Panc1 (cell line): ENCODE data around the gene INF2. TPM values are rescaled to one million over a fixed set of nuclear protein-coding genes. Genes with fewer than 3 reads are reported as not detected.
A peak's percentile ranks its signal among the peaks of the same experiment; 100 is the strongest.

Experiments used
- ATAC-seq: fragments of 200-7000 bp; cut with Tn5 transposase; 2 replicates; pipeline ENCODE4 v1.9.1; 2020; ENCODE audit warnings: mild to moderate bottlenecking, moderate library complexity
- BruUV-seq: library from RNA; stranded (reverse); fragments of 400-500 nt; replicated peaks from 2 replicates; lab custom pipeline; 2021; lab: Mats Ljungman, UMichigan
- CTCF ChIA-PET: fragments of 300-600 bp; sonication (Branson Sonifier 250); formaldehyde crosslinking; loops from one replicate; lab custom pipeline; 2022; ENCODE audit warnings: antibody characterized with exemption; lab: Charles Lee
- POLR2A ChIA-PET: fragments of 300-600 bp; sonication (Branson Sonifier 250); formaldehyde crosslinking; loops from one replicate; lab custom pipeline; 2022; ENCODE audit warnings: antibody characterized with exemption; lab: Charles Lee
- DNase-seq: peaks from one replicate; pipeline ENCODE4 v3.0.0-alpha.2; 2010; ENCODE audit warnings: low read depth, low spot score
- H3K27ac ChIP-seq: 2 replicates; pipeline ENCODE4 v1.5.1; 2011; ENCODE audit warnings: mild to moderate bottlenecking, low read length, inconsistent platforms
- H3K27me3 ChIP-seq: fragments of 200-500 bp; sonication (Bioruptor generic); 2 replicates; pipeline ENCODE4 v1.6.0; 2014; ENCODE audit warnings: low read length, inconsistent platforms; ENCODE audit not compliant: control insufficient read depth, insufficient read depth
- H3K36me3 ChIP-seq: fragments of 200-500 bp; sonication (Bioruptor generic); 2 replicates; pipeline ENCODE4 v1.5.1; 2014; ENCODE audit warnings: inconsistent platforms, mild to moderate bottlenecking, low read length, moderate library complexity; ENCODE audit not compliant: control insufficient read depth, insufficient read depth
- H3K4me1 ChIP-seq: 2 replicates; pipeline ENCODE4 v1.5.1; 2011; ENCODE audit warnings: inconsistent platforms, mild to moderate bottlenecking, low read length, moderate library complexity; ENCODE audit not compliant: control insufficient read depth, insufficient read depth
- H3K4me3 ChIP-seq, 2 experiments: 2 replicates each; pipeline ENCODE4 v1.5.1; 2011 to 2012; ENCODE audit warnings: low read depth in 2 of 2, low read length in 2 of 2, mild to moderate bottlenecking in 2 of 2, inconsistent platforms in 1 of 2, moderate library complexity in 1 of 2
- H3K9me3 ChIP-seq: fragments of 200-500 bp; sonication (Bioruptor generic); 2 replicates; pipeline ENCODE4 v1.5.1; 2014; ENCODE audit warnings: low read depth, mild to moderate bottlenecking, inconsistent platforms, low read length, moderate library complexity; ENCODE audit not compliant: control insufficient read depth, insufficient read depth
- POLR2AphosphoS5 ChIP-seq: IDR thresholded peaks from 2 replicates; pipeline ENCODE4 v1.6.1; 2012; ENCODE audit warnings: mild to moderate bottlenecking, low read depth, low read length, moderate library complexity
- SIN3A ChIP-seq: IDR thresholded peaks from 2 replicates; pipeline ENCODE4 v1.6.1; 2012; ENCODE audit warnings: low read depth, mild to moderate bottlenecking, low read length, moderate library complexity, borderline replicate concordance; ENCODE audit not compliant: insufficient read depth
- TCF7L2 ChIP-seq: IDR thresholded peaks from 2 replicates; pipeline ENCODE4 v1.6.1; 2011; ENCODE audit warnings: mild to moderate bottlenecking, low read depth, low read length, inconsistent platforms
- in situ Hi-C: cut with HindIII; loops from 2 replicates; pipeline ENCODE4 v1.10.0; 2016; ENCODE audit warnings: low sequenced_read_pairs, low pct_unique_long_range_greater_than_20kb
- intact Hi-C: fragments of 100-400 bp; cut with micrococcal nuclease; formaldehyde crosslinking; loops from one replicate; pipeline ENCODE4 v1.10.0; 2022; ENCODE audit not compliant: unreplicated experiment
- total RNA-seq: library from RNA; stranded (reverse); gene quantifications from one replicate; pipeline ENCODE4 v1.2.1, GENCODE V29; 2021; ENCODE audit not compliant: unreplicated experiment
- TF ChIP-seq, protein P1 (sequence below): fragments of 450-650 bp; IDR thresholded peaks from 2 replicates; pipeline ENCODE4 v1.5.1; 2017; ENCODE audit warnings: mild to moderate bottlenecking
- TF ChIP-seq, protein P2 (sequence below), 2 experiments: IDR thresholded peaks; 2 replicates each; pipeline ENCODE4 v1.6.1; 2011 to 2012; ENCODE audit warnings: low read depth in 2 of 2, control low read depth in 1 of 2, low read length in 1 of 2, mild to moderate bottlenecking in 1 of 2, moderate library complexity in 1 of 2; ENCODE audit not compliant: insufficient read depth in 1 of 2

Gene INF2
- total RNA-seq, 1 experiment from 2014 or later = 195 TPM

- in situ Hi-C loops (no loop called here), intact Hi-C loops (no loop called here)
- peak overlapping the region; percentile 88 for H3K27ac ChIP-seq
Measured at GRCh38 chr14:104696671-104697316, 7.4 kb downstream of the INF2 start.

DNA sequence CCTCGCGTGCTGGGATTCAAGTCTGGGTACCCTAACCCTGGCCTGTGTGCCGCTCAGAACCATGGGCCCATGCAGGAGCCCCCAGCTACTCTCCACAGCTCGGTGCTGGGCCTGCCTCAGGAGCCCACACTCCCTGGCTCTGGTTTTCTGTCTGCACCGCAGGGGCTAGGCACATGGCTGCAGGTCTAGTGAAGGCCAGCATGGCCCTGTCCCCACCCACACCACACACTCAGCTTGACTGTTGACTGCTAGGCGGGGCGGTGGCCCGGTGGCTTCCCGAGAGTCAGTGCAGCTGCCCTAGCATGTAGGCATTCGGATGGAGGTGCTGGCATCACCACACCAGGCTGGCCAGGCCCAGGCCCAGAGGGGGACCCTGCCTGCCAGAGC is 7.9 kb downstream of the INF2 start:
- in situ Hi-C loops = no loop called here
- ChIA-PET POLR2A (no interaction called here), CTCF (no interaction called here)
- H3K36me3 ChIP-seq = no peaks in the 10 kb centered on the region
- no peaks in the 10 kb centered on the region for H3K9me3 ChIP-seq
- no peak overlapping the region for H3K4me3 ChIP-seq
- peaks cover 83% of the 10 kb centered on the region for H3K4me1 ChIP-seq
- no peaks in the 10 kb centered on the region for H3K27me3 ChIP-seq
- intact Hi-C loops = no loop called here
- BruUV-seq = no TSS peak
- DNase-seq (no peak), ATAC-seq (no peak; the same call in 1 of the 2 replicates)
- TF ChIP-seq, protein P1, sequence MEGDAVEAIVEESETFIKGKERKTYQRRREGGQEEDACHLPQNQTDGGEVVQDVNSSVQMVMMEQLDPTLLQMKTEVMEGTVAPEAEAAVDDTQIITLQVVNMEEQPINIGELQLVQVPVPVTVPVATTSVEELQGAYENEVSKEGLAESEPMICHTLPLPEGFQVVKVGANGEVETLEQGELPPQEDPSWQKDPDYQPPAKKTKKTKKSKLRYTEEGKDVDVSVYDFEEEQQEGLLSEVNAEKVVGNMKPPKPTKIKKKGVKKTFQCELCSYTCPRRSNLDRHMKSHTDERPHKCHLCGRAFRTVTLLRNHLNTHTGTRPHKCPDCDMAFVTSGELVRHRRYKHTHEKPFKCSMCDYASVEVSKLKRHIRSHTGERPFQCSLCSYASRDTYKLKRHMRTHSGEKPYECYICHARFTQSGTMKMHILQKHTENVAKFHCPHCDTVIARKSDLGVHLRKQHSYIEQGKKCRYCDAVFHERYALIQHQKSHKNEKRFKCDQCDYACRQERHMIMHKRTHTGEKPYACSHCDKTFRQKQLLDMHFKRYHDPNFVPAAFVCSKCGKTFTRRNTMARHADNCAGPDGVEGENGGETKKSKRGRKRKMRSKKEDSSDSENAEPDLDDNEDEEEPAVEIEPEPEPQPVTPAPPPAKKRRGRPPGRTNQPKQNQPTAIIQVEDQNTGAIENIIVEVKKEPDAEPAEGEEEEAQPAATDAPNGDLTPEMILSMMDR = no peak
- TF ChIP-seq SIN3A (no peak), POLR2AphosphoS5 (no peak), TCF7L2 (no peak)
- TF ChIP-seq, protein P2, sequence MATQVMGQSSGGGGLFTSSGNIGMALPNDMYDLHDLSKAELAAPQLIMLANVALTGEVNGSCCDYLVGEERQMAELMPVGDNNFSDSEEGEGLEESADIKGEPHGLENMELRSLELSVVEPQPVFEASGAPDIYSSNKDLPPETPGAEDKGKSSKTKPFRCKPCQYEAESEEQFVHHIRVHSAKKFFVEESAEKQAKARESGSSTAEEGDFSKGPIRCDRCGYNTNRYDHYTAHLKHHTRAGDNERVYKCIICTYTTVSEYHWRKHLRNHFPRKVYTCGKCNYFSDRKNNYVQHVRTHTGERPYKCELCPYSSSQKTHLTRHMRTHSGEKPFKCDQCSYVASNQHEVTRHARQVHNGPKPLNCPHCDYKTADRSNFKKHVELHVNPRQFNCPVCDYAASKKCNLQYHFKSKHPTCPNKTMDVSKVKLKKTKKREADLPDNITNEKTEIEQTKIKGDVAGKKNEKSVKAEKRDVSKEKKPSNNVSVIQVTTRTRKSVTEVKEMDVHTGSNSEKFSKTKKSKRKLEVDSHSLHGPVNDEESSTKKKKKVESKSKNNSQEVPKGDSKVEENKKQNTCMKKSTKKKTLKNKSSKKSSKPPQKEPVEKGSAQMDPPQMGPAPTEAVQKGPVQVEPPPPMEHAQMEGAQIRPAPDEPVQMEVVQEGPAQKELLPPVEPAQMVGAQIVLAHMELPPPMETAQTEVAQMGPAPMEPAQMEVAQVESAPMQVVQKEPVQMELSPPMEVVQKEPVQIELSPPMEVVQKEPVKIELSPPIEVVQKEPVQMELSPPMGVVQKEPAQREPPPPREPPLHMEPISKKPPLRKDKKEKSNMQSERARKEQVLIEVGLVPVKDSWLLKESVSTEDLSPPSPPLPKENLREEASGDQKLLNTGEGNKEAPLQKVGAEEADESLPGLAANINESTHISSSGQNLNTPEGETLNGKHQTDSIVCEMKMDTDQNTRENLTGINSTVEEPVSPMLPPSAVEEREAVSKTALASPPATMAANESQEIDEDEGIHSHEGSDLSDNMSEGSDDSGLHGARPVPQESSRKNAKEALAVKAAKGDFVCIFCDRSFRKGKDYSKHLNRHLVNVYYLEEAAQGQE (IDR thresholded peaks at IDR 0.05; ENCODE audit: insufficient read depth in 1 of 2, low read depth in 2 of 2, low read length in 1 of 2) = no peak
- peak overlapping the region; percentile 88; the same call in 1 of the 2 replicates for H3K27ac ChIP-seq

More at GRCh38 chr14:104696671-104697316, 7.4 kb downstream of the INF2 start:
- Histone ChIP-seq H3K4me1 (peaks cover 85% of the 10 kb centered on the region), H3K4me3 (no peak overlapping the region), H3K27me3 (no peaks in the 10 kb centered on the region), H3K9me3 (no peaks in the 10 kb centered on the region), H3K36me3 (no peaks in the 10 kb centered on the region)
- TF ChIP-seq, protein P2 (IDR thresholded peaks at IDR 0.05; ENCODE audit: insufficient read depth in 1 of 2, low read depth in 2 of 2, low read length in 1 of 2) = no peak
- TF ChIP-seq POLR2AphosphoS5 = no peak
- TF ChIP-seq, protein P1 = no peak
- TF ChIP-seq SIN3A = no peak
- TF ChIP-seq TCF7L2 = no peak
- BruUV-seq = no TSS peak
- ChIA-PET CTCF (no interaction called here), POLR2A (no interaction called here)
- DNase-seq = no peak
- ATAC-seq = no peak
